Activated naive CD4-positive, alpha-beta T cell treated with anti-CD3 and anti-CD28 coated beads for 36 hours (primary cell): ENCODE measurements around the gene NPY1R. TPM values are rescaled to one million over a fixed set of nuclear protein-coding genes. Genes with fewer than 3 reads are reported as not detected.

Experiments used
- CTCF ChIA-PET: fragments of 350-600 bp; sonication (Branson Sonifier 250); formaldehyde crosslinking; loops from one replicate; lab custom pipeline; 2021; ENCODE audit warnings: antibody characterized with exemption; lab: Charles Lee
- DNase-seq: peaks from one replicate; pipeline ENCODE4 v3.0.0-alpha.2; 2020
- H3K27ac Mint-ChIP-seq: one replicate; pipeline ENCODE4 v1.8.0; 2021; ENCODE audit warnings: mild to moderate bottlenecking, mixed read lengths
- H3K27me3 Mint-ChIP-seq: one replicate; pipeline ENCODE4 v1.8.0; 2021; ENCODE audit warnings: low read depth, mixed read lengths
- H3K36me3 Mint-ChIP-seq: one replicate; pipeline ENCODE4 v1.8.0; 2021; ENCODE audit warnings: low read depth, mixed read lengths
- H3K4me1 Mint-ChIP-seq: one replicate; pipeline ENCODE4 v1.8.0; 2021; ENCODE audit warnings: low read depth, mixed read lengths
- H3K4me3 Mint-ChIP-seq: one replicate; pipeline ENCODE4 v1.8.0; 2021; ENCODE audit warnings: mild to moderate bottlenecking, moderate library complexity, mixed read lengths
- H3K9me3 Mint-ChIP-seq: one replicate; pipeline ENCODE4 v1.8.0; 2021; ENCODE audit warnings: mixed read lengths
- intact Hi-C: fragments of 100-400 bp; cut with micrococcal nuclease; formaldehyde crosslinking; loops from one replicate; pipeline ENCODE4 v1.15.1; 2023
- total RNA-seq, 2 experiments: library from RNA; stranded (reverse); gene quantifications; one replicate each; pipeline ENCODE4 v1.2.3, GENCODE V29; 2021

NPY1R gene
- total RNA-seq, 2 experiments from 2014 or later, result not detected

- H3K27me3 Mint-ChIP-seq, result peaks cover 41% of the 10 kb centered on the region
- CTCF ChIA-PET, result interaction anchor here (0.6 to 1.4 kb wide), 5 partner anchors 108 to 373 kb away, joined by 3 to 5 read pairs (median 3); no protein-coding TSS in a partner anchor
- peaks cover 14% of the 10 kb centered on the region for H3K4me1 Mint-ChIP-seq
- no peak for DNase-seq
- no peaks in the 10 kb centered on the region for H3K36me3 Mint-ChIP-seq
- intact Hi-C loops, result loop anchor here (1.0 to 2.0 kb wide), 5 partner anchors 166 to 835 kb away; partner anchors contain the start of gene NAF1
- H3K27ac Mint-ChIP-seq, result no peak overlapping the region
- no peaks in the 10 kb centered on the region for H3K9me3 Mint-ChIP-seq
- peak overlapping the region; percentile 55 for H3K4me3 Mint-ChIP-seq
Measured at GRCh38 chr4:163331629-163332376, 593 bp downstream of the NPY1R start.

GRCh38 chr4:163330916-163331628 lies 1.3 kb downstream of the NPY1R start:
- Mint-ChIP-seq H3K27ac (no peak overlapping the region), H3K4me3 (peak overlapping the region; percentile 28), H3K27me3 (peaks cover 38% of the 10 kb centered on the region), H3K4me1 (peaks cover 14% of the 10 kb centered on the region), H3K9me3 (no peaks in the 10 kb centered on the region), H3K36me3 (no peaks in the 10 kb centered on the region)
- intact Hi-C loops, result no loop called here
- DNase-seq, result no peak
- CTCF ChIA-PET, result interaction anchor here (0.9 to 1.0 kb wide), 2 partner anchors 37 to 372 kb away, joined by 3 to 4 read pairs; no protein-coding TSS in a partner anchor

GRCh38 chr4:163317110-163317509 lies 15.3 kb downstream of the NPY1R start:
- DNase-seq, result no peak
- intact Hi-C loops, result no loop called here
- CTCF ChIA-PET, result interaction anchor here (0.6 kb wide), 1 partner anchor 207 kb away, joined by 3 read pairs; no protein-coding TSS in a partner anchor
- H3K4me1 Mint-ChIP-seq, result no peaks in the 10 kb centered on the region
- H3K27ac Mint-ChIP-seq, result no peak overlapping the region
- no peak overlapping the region for H3K4me3 Mint-ChIP-seq
- H3K9me3 Mint-ChIP-seq, result peaks cover 23% of the 10 kb centered on the region
- H3K36me3 Mint-ChIP-seq, result peaks cover 2% of the 10 kb centered on the region
- peaks cover 8% of the 10 kb centered on the region for H3K27me3 Mint-ChIP-seq

- no peaks in the 10 kb centered on the region for H3K4me1 Mint-ChIP-seq
- no peaks in the 10 kb centered on the region for H3K36me3 Mint-ChIP-seq
- peaks cover 3% of the 10 kb centered on the region for H3K27me3 Mint-ChIP-seq
- H3K4me3 Mint-ChIP-seq, result no peak overlapping the region
- CTCF ChIA-PET, result no interaction called here
- intact Hi-C loops, result no loop called here
- no peaks in the 10 kb centered on the region for H3K9me3 Mint-ChIP-seq
- no peak for DNase-seq
- H3K27ac Mint-ChIP-seq, result no peak overlapping the region
Measured at GRCh38 chr4:163309466-163309865, 22.9 kb downstream of the NPY1R start.

GRCh38 chr4:163303069-163303468 lies 29.3 kb downstream of the NPY1R start:
- intact Hi-C loops, result no loop called here
- no peak for DNase-seq
- Mint-ChIP-seq H3K4me1 (no peaks in the 10 kb centered on the region), H3K36me3 (no peaks in the 10 kb centered on the region), H3K4me3 (no peak overlapping the region), H3K27ac (no peak overlapping the region), H3K27me3 (no peaks in the 10 kb centered on the region), H3K9me3 (no peaks in the 10 kb centered on the region)
- CTCF ChIA-PET, result no interaction called here

GRCh38 chr4:163300445-163300844 lies 32.0 kb downstream of the NPY1R start:
- Mint-ChIP-seq H3K9me3 (no peaks in the 10 kb centered on the region), H3K27ac (no peak overlapping the region), H3K4me3 (no peak overlapping the region), H3K36me3 (no peaks in the 10 kb centered on the region), H3K4me1 (no peaks in the 10 kb centered on the region), H3K27me3 (no peaks in the 10 kb centered on the region)
- CTCF ChIA-PET, result no interaction called here
- intact Hi-C loops, result no loop called here
- no peak for DNase-seq

- Mint-ChIP-seq H3K4me3 (no peak overlapping the region), H3K4me1 (no peaks in the 10 kb centered on the region), H3K9me3 (no peaks in the 10 kb centered on the region), H3K27ac (no peak overlapping the region), H3K27me3 (peaks cover 4% of the 10 kb centered on the region), H3K36me3 (no peaks in the 10 kb centered on the region)
- CTCF ChIA-PET, result interaction anchor here (0.6 kb wide), 2 partner anchors 49 to 127 kb away, joined by 3 to 4 read pairs; no protein-coding TSS in a partner anchor
- DNase-seq, result no peak
- intact Hi-C loops, result no loop called here
Measured at GRCh38 chr4:163295138-163295537, 37.3 kb downstream of the NPY1R start.

- DNase-seq, result no peak
- H3K9me3 Mint-ChIP-seq, result no peaks in the 10 kb centered on the region
- H3K4me3 Mint-ChIP-seq, result no peak overlapping the region
- no peaks in the 10 kb centered on the region for H3K36me3 Mint-ChIP-seq
- CTCF ChIA-PET, result no interaction called here
- intact Hi-C loops, result no loop called here
- H3K27me3 Mint-ChIP-seq, result peaks cover 10% of the 10 kb centered on the region
- H3K4me1 Mint-ChIP-seq, result no peaks in the 10 kb centered on the region
- H3K27ac Mint-ChIP-seq, result no peak overlapping the region
Measured at GRCh38 chr4:163284304-163284703, 48.1 kb downstream of the NPY1R start.

- Mint-ChIP-seq H3K9me3 (no peaks in the 10 kb centered on the region), H3K4me3 (no peak overlapping the region), H3K36me3 (no peaks in the 10 kb centered on the region), H3K4me1 (no peaks in the 10 kb centered on the region), H3K27ac (no peak overlapping the region), H3K27me3 (peaks cover 2% of the 10 kb centered on the region)
- CTCF ChIA-PET, result no interaction called here
- no peak for DNase-seq
- intact Hi-C loops, result no loop called here
Measured at GRCh38 chr4:163280703-163281519, 51.5 kb downstream of the NPY1R start.

GRCh38 chr4:163279713-163280112 lies 52.7 kb downstream of the NPY1R start:
- intact Hi-C loops, result no loop called here

GRCh38 chr4:163274861-163275260 lies 57.5 kb downstream of the NPY1R start:
- no peak overlapping the region for H3K4me3 Mint-ChIP-seq
- H3K36me3 Mint-ChIP-seq, result no peaks in the 10 kb centered on the region
- intact Hi-C loops, result no loop called here
- no peak overlapping the region for H3K27ac Mint-ChIP-seq
- no peaks in the 10 kb centered on the region for H3K9me3 Mint-ChIP-seq
- no peak for DNase-seq
- peaks cover 2% of the 10 kb centered on the region for H3K27me3 Mint-ChIP-seq
- no peaks in the 10 kb centered on the region for H3K4me1 Mint-ChIP-seq
- CTCF ChIA-PET, result no interaction called here

More at GRCh38 chr4:163279713-163280112, 52.7 kb downstream of the NPY1R start:
- no peak overlapping the region for H3K4me3 Mint-ChIP-seq
- no peak overlapping the region for H3K27ac Mint-ChIP-seq
- no peak for DNase-seq
- H3K36me3 Mint-ChIP-seq, result no peaks in the 10 kb centered on the region
- no peaks in the 10 kb centered on the region for H3K4me1 Mint-ChIP-seq
- no peaks in the 10 kb centered on the region for H3K27me3 Mint-ChIP-seq
- no peaks in the 10 kb centered on the region for H3K9me3 Mint-ChIP-seq
- CTCF ChIA-PET, result interaction anchor here (0.7 kb wide), 1 partner anchor 10 kb away, joined by 3 read pairs; no protein-coding TSS in a partner anchor
